Measurements from ENCODE around the gene EMP2.
"Not testable (repeated sequence)": the region's sequence is repeated elsewhere in the genome, so short reads cannot be mapped to it uniquely, and the experiment has no call there.

EMP2 gene

DNA sequence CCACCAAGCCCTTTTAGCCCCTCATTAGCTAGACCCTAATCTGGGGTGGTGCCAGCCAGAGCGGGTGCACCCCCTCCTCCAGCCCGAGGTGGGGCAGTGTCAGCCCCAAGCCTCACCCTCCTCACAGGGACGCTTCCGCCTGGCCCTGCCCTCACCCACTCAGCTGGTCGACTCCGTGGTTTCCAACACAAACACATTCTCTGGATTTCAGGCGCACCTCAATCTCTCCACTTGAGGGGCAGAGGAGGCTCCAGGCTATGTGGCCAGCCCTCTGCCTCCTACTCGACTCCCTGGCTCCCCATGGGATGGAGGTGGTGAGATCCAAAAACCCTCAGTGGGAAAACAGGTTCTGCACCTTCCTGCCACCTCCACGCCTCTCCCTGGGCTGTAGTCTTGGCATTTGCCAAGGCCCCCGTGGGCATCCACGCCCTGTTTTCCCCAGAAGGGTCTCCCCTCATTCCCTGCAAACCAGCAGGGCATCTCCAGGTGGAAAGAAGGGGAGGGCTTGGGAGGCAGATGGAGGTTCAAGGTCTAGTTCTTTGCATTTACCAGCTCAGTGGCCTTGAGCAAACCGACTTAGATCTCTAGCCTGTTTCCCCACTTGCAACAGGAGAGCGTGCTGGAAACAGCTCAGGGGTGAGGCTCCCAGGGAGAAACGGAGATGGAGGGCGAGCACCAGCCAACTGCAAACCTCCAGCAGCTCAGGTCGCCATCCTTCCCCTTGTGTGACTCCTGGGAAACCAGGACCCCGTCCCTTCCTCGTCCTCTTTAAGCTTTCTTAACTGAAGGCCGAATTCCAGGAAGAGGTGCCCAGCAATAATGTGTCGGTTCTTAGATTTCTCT, 1.7 kb downstream of the EMP2 start:
- no peak for DNase-seq (ENCODE audit: extremely low read depth in 1 of 2, low read depth in 1 of 2)

DNA sequence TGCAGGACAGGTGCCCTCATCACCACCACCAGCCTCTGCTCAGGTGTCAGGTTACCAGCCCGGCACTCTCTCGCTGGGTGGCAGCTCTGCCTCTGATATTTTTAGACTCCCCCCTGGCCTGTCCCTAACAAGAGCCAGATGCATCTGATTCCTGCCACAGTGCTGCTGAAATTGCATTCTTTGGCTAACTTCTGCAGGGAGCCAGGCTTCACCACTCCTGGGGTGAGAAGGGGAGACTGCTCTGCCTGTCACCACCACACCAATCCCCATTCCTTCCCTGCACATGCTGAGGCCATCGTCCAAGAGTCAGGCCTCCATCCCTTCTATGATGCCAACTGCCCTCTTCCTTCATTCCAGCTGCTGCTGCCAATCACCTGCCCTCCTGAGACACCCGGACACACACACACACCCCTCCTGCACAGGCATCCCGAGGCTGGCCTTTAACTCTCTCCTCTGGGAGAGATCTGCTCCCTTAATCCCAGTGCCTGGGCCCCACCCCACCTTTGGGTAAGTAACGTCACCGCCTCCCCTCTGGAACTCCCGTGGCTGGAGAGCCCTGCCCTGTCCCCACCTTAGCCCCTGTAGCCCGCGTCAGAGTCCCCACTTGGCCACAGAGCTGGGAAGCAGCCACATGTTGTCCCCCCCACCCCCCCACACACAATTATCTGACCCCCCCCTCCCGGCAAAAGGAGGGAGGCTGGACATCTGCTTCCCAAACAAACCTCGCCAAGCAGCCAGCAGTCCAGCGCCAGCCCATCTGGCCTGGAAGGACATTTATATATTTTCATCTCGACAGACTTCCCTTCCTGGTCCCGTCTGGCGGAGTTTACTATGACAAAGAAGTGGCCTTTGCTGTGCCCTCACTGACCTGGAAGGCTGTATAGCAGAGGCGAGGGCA, 2.8 kb downstream of the EMP2 start:
- no peak for DNase-seq (ENCODE audit: extremely low read depth in 1 of 2, low read depth in 1 of 2)

DNA sequence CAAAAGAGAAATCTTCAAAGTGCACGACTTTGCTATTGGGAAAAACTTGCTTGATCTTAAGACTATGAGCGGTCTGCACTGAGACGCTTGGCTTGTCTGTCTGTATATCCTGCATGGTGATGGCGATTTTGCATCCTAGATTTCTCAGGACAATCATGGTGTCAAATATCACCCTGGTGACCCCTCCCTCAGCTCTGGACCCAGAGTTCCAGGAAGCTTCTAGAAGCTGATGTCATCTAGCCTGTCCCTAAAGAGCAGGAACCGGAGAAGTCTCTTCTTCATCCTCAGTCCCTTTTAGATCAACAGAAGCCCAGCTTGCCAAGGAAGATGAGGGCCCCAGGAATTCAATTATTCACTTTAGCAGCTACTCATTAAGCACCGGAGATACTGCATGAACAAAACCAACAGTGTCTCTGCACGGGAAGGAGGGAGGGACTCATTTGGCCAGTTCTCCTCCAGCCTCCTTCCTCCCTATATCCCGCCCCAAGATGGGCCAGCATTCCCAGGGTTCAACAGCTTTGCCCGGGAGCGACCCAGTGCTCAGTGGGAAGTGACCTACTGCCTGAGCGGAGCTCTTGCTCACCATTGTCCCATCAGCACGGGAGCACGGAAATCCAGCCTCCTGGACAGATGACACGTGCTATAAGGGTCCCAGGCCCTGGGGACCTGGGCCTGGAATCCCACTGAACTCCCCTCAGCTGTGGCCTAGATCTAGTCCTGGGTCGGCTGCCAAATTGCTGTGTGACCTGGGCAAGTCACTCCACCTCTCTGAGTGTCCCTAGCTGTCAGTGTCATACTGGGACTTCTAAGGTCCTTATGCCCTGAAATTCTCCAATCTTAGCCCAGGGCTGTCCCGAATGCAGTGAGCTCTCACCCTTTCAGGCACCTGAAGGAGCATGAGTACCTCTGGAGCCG, 3.8 kb downstream of the EMP2 start:
- DNase-seq (ENCODE audit: extremely low read depth in 1 of 2, low read depth in 1 of 2), result no peak

DNA sequence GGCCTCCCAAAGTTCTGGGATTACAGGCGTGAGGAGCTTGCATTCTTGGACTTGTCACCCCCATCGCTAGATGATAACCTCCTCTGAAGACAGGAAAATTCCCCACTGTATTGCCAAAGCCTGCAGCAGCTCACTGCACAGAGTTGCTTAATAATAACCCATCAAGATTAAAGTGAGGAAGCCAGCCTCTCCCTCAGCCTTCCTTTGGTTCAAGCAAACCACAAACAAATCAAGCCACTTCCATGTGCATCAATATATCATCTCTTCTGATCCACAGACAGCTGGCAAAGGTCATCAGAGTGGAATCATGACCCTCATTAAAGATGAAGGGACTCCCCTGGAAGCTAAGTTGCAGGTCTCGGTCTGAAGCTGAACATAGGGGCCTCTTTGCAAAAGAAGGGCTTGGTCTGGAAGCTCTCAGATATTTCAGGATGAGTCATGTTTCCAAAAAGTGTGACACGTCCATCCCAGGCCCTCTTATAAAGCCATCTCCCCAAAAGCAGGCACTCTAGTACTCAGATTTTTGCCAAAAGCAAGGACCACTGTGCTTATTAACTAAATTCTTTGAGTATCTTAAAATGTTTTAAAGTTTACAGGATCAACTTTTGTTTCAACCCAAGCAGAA, 4.8 kb downstream of the EMP2 start:
- DNase-seq (ENCODE audit: extremely low read depth in 1 of 2, low read depth in 1 of 2), result no peak

DNA sequence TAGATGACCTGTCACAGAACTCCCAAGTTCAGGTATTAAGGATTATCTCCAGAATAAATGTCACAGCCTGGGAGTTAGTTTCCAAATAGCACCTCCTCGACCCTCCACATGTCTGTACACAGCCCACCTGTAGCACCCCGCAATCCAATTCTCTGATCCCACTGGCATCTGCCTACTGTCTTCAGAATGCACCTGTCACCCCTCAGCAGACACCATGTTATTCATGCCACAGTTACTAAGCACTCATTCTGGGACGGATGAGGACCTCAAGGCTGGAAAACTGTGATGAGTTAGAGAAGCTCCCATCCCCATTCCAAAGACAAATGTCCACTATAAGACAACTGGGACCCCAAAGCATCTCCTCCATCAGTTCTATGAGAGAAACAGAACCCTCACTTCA, 7.8 kb downstream of the EMP2 start:
- no peak for DNase-seq (ENCODE audit: extremely low read depth in 1 of 2, low read depth in 1 of 2)

DNA sequence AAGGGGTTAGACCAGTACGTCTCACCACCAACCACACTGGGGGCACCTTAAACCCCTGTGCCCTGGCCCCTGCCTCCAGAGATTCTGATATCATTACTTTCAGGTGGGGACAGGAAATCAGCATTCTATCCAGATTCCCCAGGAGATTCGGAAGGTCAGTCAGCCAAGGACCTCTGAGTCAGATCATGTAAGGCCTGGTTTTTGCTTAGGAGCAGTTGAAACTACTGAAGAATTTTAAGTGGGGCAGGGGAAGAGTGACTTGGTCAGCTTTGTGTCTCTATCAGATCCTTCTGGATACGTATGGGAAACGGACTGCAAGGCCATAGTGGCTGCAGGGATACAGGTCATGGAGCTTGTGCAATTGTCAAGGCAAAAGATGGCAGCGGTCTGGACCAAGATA, 9.0 kb downstream of the EMP2 start:
- DNase-seq (ENCODE audit: extremely low read depth in 1 of 2, low read depth in 1 of 2), result no peak

DNA sequence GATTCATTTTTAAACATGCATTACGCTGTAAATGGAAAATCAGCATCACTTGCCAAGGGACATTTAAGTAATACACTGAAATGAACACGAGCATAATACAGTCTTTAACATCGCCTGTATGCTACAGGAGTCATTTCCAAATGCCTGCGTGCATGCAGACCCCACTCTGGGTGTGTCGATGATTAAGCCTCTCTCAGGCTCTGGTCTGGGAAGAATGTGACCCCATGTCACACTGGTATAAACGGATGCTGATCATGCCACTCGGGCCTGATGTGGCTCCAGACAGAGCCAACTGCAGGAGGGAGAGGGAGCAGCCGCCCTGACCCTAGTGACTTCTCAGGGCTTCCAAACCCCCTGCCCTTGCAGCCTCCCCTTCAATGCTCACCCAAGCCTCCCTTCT, 10.8 kb downstream of the EMP2 start:
- no peak for DNase-seq (ENCODE audit: extremely low read depth in 1 of 2, low read depth in 1 of 2)

DNA sequence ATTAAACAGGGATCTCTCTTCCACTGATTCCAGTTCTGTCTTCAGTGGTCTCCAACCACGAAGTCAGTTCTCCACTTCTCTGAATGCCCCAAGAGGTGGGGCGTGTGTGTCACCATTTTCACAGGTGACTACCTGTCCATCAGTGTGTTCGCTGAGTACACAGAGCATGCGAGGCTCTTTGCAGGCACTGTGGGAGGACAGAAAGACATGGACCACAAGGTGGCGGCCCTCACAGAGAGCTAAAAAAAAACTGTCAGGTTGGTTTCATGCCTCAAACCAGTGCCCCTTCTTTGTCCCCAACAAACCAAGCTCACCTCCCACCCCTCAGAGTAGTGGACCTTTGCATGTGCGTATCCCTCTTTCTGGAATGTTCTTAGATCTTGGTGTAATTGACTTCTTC, 13.8 kb downstream of the EMP2 start:
- no peak for DNase-seq (ENCODE audit: extremely low read depth in 1 of 2, low read depth in 1 of 2)

DNA sequence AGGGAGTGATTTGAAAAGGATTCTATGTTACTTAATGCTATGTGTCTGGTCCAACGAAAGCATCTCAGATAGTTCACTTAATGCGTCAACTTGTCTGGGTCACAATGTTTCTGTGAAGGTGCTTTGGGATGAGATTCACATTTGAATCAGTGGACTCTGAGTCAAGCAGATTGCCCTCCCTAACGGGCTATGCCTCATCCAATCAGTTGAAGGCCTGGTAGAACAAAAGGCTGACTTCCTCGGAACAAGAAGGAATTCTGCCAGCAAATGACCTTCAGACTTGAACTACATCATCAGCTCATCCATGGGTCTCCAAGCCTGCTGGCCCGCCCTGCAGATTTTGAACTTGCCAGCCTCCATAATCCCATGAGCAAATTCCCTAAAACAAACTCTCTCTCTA, 15.2 kb downstream of the EMP2 start:
- DNase-seq (ENCODE audit: extremely low read depth in 1 of 2, low read depth in 1 of 2), result no peak

DNA sequence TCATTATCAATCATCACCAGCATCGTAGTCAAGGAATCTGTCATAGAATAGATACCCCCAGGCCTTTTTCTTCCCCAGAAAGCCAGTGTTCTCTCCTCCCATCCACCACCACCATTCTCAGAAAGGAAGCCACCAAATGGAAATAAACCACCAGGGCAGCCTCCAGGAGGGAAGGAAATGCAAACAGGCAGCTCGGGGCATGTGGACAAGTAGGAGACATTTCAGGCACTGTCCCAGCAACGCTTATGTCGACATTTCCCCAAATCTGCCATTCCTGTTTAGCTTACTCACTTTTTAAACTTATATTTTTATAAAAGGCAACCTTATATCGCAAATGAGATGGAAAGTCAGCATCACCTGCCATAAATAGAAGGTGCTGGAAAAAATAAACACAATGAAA, 15.8 kb downstream of the EMP2 start:
- no peak for DNase-seq (ENCODE audit: extremely low read depth in 1 of 2, low read depth in 1 of 2)

DNA sequence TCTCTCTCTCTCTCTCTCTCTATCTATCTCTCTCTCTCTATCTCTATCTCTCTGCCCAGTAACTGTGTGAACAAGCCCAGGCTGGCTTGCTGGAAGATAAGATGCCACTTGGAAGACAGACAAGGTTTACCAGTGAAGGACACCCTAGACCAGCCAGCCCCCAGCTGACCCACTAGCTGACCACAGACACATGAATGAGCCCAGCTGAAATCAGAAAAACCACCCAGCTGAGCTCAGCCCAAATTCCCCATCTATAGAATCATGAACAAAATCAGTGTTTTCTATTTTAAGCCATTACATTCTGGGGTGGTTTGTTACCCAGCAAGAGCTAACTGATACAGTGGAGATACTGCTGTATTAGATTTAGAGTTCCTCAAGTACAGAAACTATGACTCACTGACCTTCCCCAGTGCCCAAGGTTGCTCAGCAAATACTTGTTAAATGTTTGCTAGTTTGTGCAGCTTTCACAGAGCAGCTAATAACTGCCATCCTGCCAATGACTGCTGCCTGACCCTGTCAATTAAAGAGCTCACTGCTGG, 18.0 kb downstream of the EMP2 start:
- DNase-seq (ENCODE audit: extremely low read depth in 1 of 2, low read depth in 1 of 2), result no peak

DNA sequence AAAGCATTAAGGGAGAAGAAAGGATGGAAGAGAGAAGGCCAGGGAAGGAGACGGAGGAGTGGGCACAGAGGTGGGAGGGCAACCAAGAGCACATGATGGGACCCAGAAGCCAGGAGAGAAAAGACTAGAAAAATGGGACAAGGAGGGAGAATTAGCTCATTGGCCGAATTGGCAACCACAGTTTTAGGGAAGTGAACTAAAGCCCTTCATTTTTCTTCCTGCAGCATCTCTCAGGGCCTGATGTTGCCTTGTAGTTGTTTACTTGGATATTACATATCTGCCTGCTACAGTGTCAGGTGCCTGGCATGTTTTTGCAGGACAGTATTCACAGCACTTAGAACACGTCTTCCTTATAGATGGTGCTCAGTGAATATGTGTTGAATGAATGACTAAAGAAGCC, 19.0 kb downstream of the EMP2 start:
- DNase-seq (ENCODE audit: extremely low read depth in 1 of 2, low read depth in 1 of 2), result no peak

DNA sequence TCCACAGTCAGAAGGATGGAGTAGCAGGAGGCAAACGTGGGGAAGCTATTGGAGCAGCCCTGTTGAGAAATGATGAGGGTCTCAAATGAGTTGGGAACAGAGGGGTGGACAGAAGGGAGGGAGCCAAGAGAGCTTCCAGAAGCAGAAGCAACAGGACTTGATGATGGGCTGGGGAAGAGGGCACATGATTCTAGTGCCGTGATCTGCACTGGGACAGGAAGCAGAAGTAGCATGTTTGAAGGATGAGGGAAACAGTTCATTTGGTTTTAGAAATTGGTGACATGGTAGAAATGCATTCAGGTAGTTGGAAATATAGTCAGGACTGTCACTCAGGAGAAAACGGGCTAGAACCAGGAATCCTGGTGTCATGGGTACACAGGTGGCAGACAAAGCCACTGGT, 19.4 kb downstream of the EMP2 start:
- no peak for DNase-seq (ENCODE audit: extremely low read depth in 1 of 2, low read depth in 1 of 2)

DNA sequence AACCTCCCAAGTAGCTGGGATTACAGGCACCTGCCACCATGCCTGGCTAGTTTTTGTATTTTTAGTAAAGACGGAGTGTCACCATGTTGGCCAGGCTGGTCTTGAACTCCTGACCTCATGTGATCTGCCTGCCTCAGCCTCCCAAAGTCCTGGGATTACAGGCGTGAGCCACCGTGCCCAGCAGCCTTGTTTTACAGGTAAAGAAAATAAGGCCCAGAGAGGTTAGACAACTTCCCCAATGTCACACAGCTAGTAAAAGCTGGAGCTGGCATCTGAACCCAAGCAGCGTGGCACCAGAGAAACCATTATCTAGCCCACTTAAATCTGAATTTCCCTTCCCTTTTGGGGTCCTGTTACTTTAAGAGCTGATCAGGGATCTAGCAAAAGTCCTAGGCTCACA, 20.6 kb downstream of the EMP2 start:
- DNase-seq (ENCODE audit: extremely low read depth in 1 of 2, low read depth in 1 of 2), result not testable (repeated sequence)

DNA sequence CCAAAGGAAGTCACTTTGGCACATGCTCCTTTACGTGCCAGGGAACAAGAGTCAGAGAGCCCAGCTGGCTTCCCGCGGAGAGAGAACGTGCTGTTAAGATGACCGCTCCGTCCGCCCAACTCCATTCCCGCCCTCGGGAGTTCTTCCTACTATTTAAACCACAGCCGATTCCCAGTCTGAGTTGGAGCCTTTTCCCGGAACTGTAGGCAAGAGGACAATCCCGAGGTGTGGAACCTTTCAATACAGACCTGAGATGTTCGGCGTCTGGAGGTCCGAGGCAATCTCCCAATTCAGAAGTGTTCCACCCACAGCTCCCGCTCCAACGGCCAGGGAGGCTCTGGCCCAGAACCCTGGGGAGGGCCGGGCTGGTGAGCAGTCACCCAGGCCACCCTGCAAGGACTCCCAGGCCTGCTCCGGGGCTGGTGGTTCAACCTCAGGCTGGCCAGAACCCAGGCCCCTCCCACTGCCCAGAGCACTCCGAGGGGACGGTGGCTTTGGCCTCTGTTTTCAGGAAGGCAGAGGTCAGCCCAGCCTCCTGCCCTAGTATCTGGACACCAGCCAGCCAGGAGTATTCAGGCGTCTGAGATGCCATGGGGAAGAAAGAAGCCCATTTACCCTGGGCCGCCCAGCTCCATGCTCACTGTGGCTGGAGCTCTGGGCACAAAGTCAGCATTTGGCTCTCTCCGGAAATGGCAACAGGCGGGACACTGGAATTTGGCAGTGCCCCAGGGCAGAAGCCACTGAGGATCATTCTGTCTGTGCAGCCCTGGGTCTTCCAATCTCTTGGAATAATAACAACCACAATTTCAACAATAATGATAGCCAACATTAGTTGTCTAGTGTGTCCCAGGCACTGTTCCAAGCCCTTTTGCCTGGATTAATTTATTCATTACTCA, 21.4 kb downstream of the EMP2 start:
- DNase-seq (ENCODE audit: extremely low read depth in 1 of 2, low read depth in 1 of 2), result no peak

DNA sequence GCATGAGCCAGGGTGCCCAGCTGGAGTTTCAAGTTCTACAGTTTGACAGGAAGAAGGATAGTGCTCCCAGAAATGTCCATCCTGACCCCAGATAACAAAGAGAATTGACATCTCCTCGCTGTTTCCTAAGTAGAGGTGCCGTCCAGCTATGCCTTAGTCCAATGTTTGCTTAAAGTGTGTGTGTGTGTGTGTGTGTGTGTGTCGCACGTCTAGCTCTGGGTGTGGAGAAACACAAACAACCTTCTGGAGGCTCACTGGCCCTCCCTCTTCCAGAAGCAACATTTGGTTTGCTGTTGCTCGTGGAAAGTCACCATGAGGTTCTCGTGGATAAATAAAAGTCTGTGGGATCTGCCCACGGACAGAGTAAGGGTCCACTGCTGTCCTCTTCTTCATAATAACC, 22.1 kb downstream of the EMP2 start:
- no peak for DNase-seq (ENCODE audit: extremely low read depth in 1 of 2, low read depth in 1 of 2)

DNA sequence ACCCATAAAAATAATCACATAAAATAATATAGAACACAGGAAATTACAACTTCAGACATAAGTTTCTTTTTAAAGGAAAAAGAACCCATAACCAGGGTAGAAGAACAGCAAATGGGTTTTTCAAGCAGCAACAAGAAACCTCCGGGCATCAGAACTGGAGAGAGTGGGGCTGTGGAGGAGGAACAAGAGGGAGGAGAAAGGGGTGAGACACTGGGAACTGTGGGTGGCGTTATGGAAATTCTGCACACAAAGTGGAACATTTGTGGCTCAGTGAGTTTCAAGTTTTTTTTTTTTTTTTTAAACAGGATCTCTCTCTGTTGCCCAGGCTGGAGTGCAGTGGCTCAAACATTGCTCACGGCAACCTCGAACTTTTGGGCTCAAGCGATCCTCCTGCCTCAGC, 22.6 kb downstream of the EMP2 start:
- DNase-seq (ENCODE audit: extremely low read depth in 1 of 2, low read depth in 1 of 2), result no peak

DNA sequence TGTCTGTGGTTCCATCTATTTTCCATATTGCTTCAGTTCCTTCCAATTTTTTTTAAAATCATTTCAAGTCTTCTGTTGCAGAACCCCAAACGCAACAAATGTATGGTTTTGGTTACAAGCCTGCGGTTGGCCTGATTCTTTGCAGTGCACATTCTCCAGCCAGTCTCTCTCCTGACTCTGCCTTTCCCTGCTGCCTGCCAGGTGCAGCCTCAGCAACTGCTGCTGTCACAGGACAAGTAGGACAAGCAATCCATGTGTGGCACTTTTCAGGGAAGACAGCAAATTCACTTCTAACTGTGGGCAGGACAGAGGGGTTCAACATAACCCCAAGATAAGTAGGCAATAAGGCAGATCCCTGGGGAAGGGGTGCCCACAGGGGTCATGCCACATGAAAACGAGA, 24.2 kb downstream of the EMP2 start:
- no peak for DNase-seq (ENCODE audit: extremely low read depth in 1 of 2, low read depth in 1 of 2)

DNA sequence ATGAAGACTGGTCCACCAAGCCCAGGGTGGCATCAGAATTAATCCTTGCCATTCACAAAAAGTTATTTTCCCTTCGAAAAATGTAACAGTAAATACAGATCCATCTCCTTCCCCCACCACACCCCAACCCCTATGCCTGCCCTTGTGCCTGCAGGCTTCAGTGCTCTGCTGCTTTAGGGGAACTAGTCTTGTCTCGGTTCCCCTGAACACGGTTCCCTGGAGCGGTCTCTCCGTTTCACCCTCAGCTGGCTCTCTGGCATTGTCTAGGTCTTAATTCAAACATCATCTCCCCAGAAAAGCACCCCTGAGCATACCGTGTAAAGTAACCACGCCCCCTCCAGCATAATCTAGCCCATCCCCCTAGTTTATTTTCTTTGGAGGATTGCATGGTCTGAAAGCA, 25.8 kb downstream of the EMP2 start:
- no peak for DNase-seq (ENCODE audit: extremely low read depth in 1 of 2, low read depth in 1 of 2)
